HCT116 (cell line): ENCODE measurements around the gene RASGEF1C. TPM values are rescaled to one million over a fixed set of nuclear protein-coding genes. Genes with fewer than 3 reads are reported as not detected.

Experiments
- ATAC-seq: fragments of 200-7000 bp; cut with Tn5 transposase; 2 replicates; pipeline ENCODE4 v1.9.1; 2020; ENCODE audit warnings: mild to moderate bottlenecking, moderate library complexity
- BruUV-seq: library from RNA; stranded (reverse); fragments of 400-500 nt; replicated peaks from 2 replicates; lab custom pipeline; 2021; lab: Mats Ljungman, UMichigan
- CTCF ChIA-PET: fragments of 300-600 bp; sonication (Branson Sonifier 250); formaldehyde crosslinking; loops from one replicate; lab custom pipeline; 2021; ENCODE audit warnings: antibody characterized with exemption; lab: Charles Lee
- POLR2A ChIA-PET: fragments of 300-600, 350-600 bp; sonication (Branson Sonifier 250); formaldehyde crosslinking; loops from one replicate; lab custom pipeline; 2021; ENCODE audit warnings: antibody characterized with exemption; lab: Charles Lee
- RAD21 ChIA-PET, 2 experiments: fragments of 300-600 bp; sonication (Branson Sonifier 250); formaldehyde crosslinking; loops; one replicate each; lab custom pipeline; 2023; ENCODE audit warnings: low total read pairs in 2 of 2; ENCODE audit not compliant: uncharacterized antibody in 2 of 2, unreplicated experiment in 2 of 2, low non-redundant PET in 1 of 2; lab: Charles Lee
- DNase-seq: peaks from one replicate; pipeline ENCODE4 v3.0.0-alpha.2; 2010; ENCODE audit warnings: low read depth, low spot score
- H2AFZ ChIP-seq: fragments of 200-600 bp; shearing (Covaris generic), sonication (generic); 2 replicates; pipeline ENCODE4 v1.6.1; 2017; ENCODE audit warnings: low read depth, mixed run types, mixed read lengths, antibody characterized with exemption, low read length; ENCODE audit not compliant: poor library complexity, severe bottlenecking
- H3K27ac ChIP-seq: 2 replicates; pipeline ENCODE4 v1.5.1; 2012; ENCODE audit warnings: low read depth, low read length
- H3K27me3 ChIP-seq: fragments of 200-600 bp; sonication (generic); 2 replicates; pipeline ENCODE4 v1.6.1; 2016; ENCODE audit warnings: mixed run types, low read length, mixed read lengths; ENCODE audit not compliant: insufficient read depth
- H3K36me3 ChIP-seq, 2 experiments: fragments of 200-500 bp in 1 of 2; fragments of 200-600 bp in 1 of 2; sonication (Bioruptor generic) in 1 of 2; sonication (generic) in 1 of 2; 2 replicates each; pipeline versions ENCODE4 v1.5.1 to v1.6.1; 2014 to 2016; ENCODE audit warnings: low read length in 2 of 2, inconsistent platforms in 1 of 2, mixed read lengths in 1 of 2, mixed run types in 1 of 2; ENCODE audit not compliant: insufficient read depth in 2 of 2, control insufficient read depth in 1 of 2
- H3K4me1 ChIP-seq, 2 experiments: fragments of 200-600 bp in 1 of 2; sonication (generic) in 1 of 2; 2 replicates each; pipeline versions ENCODE4 v1.5.1 to v1.6.1; 2012 to 2017; ENCODE audit warnings: low read length in 2 of 2, inconsistent platforms in 1 of 2, mild to moderate bottlenecking in 1 of 2, mixed read lengths in 1 of 2, mixed run types in 1 of 2, moderate library complexity in 1 of 2; ENCODE audit not compliant: insufficient read depth in 2 of 2, control insufficient read depth in 1 of 2
- H3K4me2 ChIP-seq: fragments of 200-600 bp; sonication (generic); 2 replicates; pipeline ENCODE4 v1.6.1; 2017; ENCODE audit warnings: mixed run types, low read length, mixed read lengths
- H3K4me3 ChIP-seq, 2 experiments: fragments of 200-600 bp in 1 of 2; sonication (generic) in 1 of 2; replicated peaks in 1 of 2; 2 replicates each; pipeline ENCODE4 v1.5.1; 2011 to 2016; ENCODE audit warnings: low read length in 2 of 2, control low read depth in 1 of 2, low read depth in 1 of 2, mild to moderate bottlenecking in 1 of 2, mixed read lengths in 1 of 2, mixed run types in 1 of 2
- H3K79me2 ChIP-seq: fragments of 200-600 bp; sonication (generic); 2 replicates; pipeline ENCODE4 v1.6.1; 2017; ENCODE audit warnings: mild to moderate bottlenecking, mixed run types, low read length, moderate library complexity, mixed read lengths; ENCODE audit not compliant: insufficient read depth
- H3K9ac ChIP-seq: fragments of 200-600 bp; sonication (generic); 2 replicates; pipeline ENCODE4 v1.6.1; 2016; ENCODE audit warnings: low read length, mixed read lengths
- H3K9me2 ChIP-seq: fragments of 200-600 bp; sonication (generic), shearing (Covaris generic); 2 replicates; pipeline ENCODE4 v1.6.1; 2017; ENCODE audit warnings: mixed run types, mild to moderate bottlenecking, moderate library complexity; ENCODE audit not compliant: insufficient read depth
- H3K9me3 ChIP-seq, 2 experiments: fragments of 200-500 bp in 1 of 2; fragments of 200-600 bp in 1 of 2; sonication (Bioruptor generic) in 1 of 2; sonication (generic) in 1 of 2; 2 replicates each; pipeline ENCODE4 v1.6.1; 2014 to 2017; ENCODE audit warnings: low read length in 2 of 2, mixed read lengths in 2 of 2, inconsistent platforms in 1 of 2, low read depth in 1 of 2, mild to moderate bottlenecking in 1 of 2, mixed run types in 1 of 2, moderate library complexity in 1 of 2; ENCODE audit not compliant: control insufficient read depth in 1 of 2, insufficient read depth in 1 of 2
- H4K20me1 ChIP-seq: fragments of 200-600 bp; sonication (generic), shearing (Covaris generic); 2 replicates; pipeline ENCODE4 v1.6.1; 2017; ENCODE audit warnings: mixed run types, mild to moderate bottlenecking, moderate library complexity; ENCODE audit not compliant: insufficient read depth
- CBX3 ChIP-seq: IDR thresholded peaks from 2 replicates; pipeline ENCODE4 v1.6.1; 2012; ENCODE audit warnings: low read depth
- CEBPB ChIP-seq: IDR thresholded peaks from 2 replicates; pipeline ENCODE4 v1.6.1; 2012; ENCODE audit warnings: low read depth
- EGR1 ChIP-seq: IDR thresholded peaks from 2 replicates; pipeline ENCODE4 v1.6.1; 2012; ENCODE audit warnings: low read depth
- EZH2 ChIP-seq: fragments of 200-600 bp; sonication (generic); IDR thresholded peaks from 2 replicates; pipeline ENCODE4 v1.6.1; 2017; ENCODE audit warnings: antibody characterized with exemption, mixed run types
- EZH2phosphoT487 ChIP-seq: fragments of 200-600 bp; IDR thresholded peaks from 2 replicates; pipeline ENCODE4 v1.6.1; 2018; ENCODE audit warnings: antibody characterized with exemption, borderline replicate concordance
- FOSL1 ChIP-seq: IDR thresholded peaks from 2 replicates; pipeline ENCODE4 v1.6.1; 2012; ENCODE audit warnings: low read depth
- JUND ChIP-seq: IDR thresholded peaks from 2 replicates; pipeline ENCODE4 v1.6.1; 2012
- POLR2A ChIP-seq: IDR thresholded peaks from 2 replicates; pipeline ENCODE4 v1.7.0; 2011; ENCODE audit warnings: borderline replicate concordance; ENCODE audit not compliant: insufficient read depth, insufficient read length; ENCODE audit errors: extremely low read depth
- POLR2AphosphoS5 ChIP-seq: IDR thresholded peaks from 2 replicates; pipeline ENCODE4 v1.6.1; 2011; ENCODE audit warnings: mild to moderate bottlenecking, low read depth, low read length, moderate library complexity
- SIN3A ChIP-seq: IDR thresholded peaks from 2 replicates; pipeline ENCODE4 v1.6.1; 2012; ENCODE audit warnings: low read depth
- SP1 ChIP-seq: IDR thresholded peaks from 2 replicates; pipeline ENCODE4 v1.6.1; 2012; ENCODE audit warnings: low read depth
- TCF7L2 ChIP-seq: IDR thresholded peaks from 2 replicates; pipeline ENCODE4 v1.7.0; 2011; ENCODE audit warnings: borderline replicate concordance, inconsistent platforms; ENCODE audit not compliant: insufficient read depth, insufficient read length; ENCODE audit errors: extremely low read depth
- ZNF274 ChIP-seq: fragments of 200-500 bp; sonication (Bioruptor generic); IDR thresholded peaks from 2 replicates; pipeline ENCODE4 v1.6.1; 2014; ENCODE audit warnings: mild to moderate bottlenecking, low read depth, low read length, inconsistent platforms
- intact Hi-C: fragments of 100-400 bp; cut with micrococcal nuclease; formaldehyde crosslinking; loops from 2 replicates; pipeline ENCODE4 v1.10.0; 2022
- total RNA-seq: library from RNA; stranded (reverse); gene quantifications from one replicate; pipeline ENCODE4 v1.2.1, GENCODE V29; 2021; ENCODE audit not compliant: unreplicated experiment
- TF ChIP-seq, protein P1 (sequence below): IDR thresholded peaks from 2 replicates; pipeline ENCODE4 v1.6.1; 2012

Gene RASGEF1C
- total RNA-seq, 1 experiment from 2014 or later: 1.2 TPM

DNA sequence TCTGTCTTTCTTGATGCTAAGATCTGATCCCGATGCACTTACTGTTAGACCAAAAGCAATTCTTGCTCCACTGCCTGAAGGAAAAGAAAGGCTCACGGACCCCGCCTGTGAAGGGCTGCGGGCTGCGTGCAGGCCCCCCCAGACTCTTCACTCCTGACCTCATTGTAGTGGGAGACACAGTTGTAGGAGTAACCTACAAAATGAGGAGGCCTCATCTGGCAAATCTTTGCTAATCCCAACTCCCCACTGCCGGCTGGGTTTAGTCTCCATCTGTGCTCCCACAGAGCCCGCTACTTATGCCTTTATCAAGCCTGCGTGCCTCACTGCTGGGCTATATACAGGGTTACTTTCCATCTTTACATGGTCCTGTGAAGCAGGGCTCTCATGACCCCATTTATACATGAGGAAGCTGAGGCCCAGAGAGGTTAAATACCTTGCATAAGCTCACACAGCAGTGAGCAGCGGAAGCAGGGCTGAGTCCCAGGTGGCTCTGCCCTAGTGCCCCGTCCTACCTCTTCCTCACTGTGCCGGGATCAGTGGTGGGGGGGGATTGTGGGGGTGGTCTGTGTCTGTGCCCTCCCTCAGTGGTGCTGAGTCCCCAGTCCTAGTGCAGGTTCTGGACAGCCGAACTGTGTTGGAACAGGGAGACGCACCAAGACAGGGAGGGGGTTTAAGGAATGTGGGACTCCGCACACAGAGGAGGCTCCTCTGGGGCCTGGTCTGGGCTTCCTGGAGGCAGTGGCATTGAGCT lies 93.5 kb downstream of the RASGEF1C start:
- ChIA-PET POLR2A (no interaction called here), RAD21 (no interaction called here), CTCF (no interaction called here)
- no peak overlapping the region for H3K9ac ChIP-seq
- H3K9me3 ChIP-seq: no peaks in the 10 kb centered on the region
- no peaks in the 10 kb centered on the region for H3K79me2 ChIP-seq
- ATAC-seq (no peak), DNase-seq (no peak)
- no TSS peak for BruUV-seq
- H3K27me3 ChIP-seq: no peaks in the 10 kb centered on the region
- H3K4me3 ChIP-seq: no peak overlapping the region
- H3K27ac ChIP-seq: no peak overlapping the region
- H4K20me1 ChIP-seq: no peaks in the 10 kb centered on the region
- no peak overlapping the region for H3K4me2 ChIP-seq
- no peak overlapping the region for H2AFZ ChIP-seq
- intact Hi-C loops: no loop called here
- TF ChIP-seq EZH2phosphoT487 (no peak), FOSL1 (no peak), SP1 (no peak), POLR2AphosphoS5 (no peak), JUND (no peak), ZNF274 (no peak), EZH2 (no peak)
- H3K4me1 ChIP-seq: peaks cover 0 to 5% of the 10 kb centered on the region in 2 experiments; a peak in 1 of 4 replicates
- no peaks in the 10 kb centered on the region for H3K9me2 ChIP-seq
- no peaks in the 10 kb centered on the region for H3K36me3 ChIP-seq

DNA sequence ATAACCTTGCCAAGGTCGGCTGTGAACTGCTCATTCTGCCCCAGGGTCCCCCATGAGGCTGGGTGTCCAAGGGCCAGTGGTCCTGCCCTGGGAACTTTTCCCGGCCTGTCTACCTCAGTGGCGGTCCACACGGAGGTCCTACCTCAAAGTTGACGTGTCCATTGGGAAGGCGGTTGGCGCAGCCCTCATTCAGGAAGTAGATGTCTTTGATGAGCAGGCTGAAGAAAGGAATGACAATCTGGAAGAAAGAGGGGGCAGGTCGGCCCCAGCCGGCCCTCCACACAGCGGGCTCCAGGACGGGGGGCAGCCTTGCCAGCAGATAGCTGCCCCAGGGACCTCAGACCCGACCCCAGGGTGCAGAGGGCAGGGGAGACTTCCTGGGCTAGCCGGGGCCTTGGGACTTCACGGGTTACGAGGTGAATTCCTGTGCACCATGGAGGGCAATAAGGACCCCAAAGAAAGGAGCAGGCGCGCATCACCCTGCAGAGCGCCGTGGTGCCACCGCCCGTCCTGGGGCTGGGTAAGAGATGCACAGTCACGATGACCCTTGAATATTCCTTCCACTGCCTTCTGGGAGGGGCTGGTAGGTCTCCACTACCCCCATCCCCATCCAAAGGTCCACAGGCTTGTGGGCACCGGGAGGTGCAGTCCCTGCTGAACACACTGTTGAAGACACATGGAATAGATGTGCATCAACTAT lies 94.6 kb downstream of the RASGEF1C start:
- H3K4me1 ChIP-seq: peaks cover 0 to 5% of the 10 kb centered on the region in 2 experiments; a peak in 1 of 4 replicates
- no peaks in the 10 kb centered on the region for H3K9me3 ChIP-seq
- BruUV-seq: no TSS peak
- H3K4me3 ChIP-seq: no peak overlapping the region
- H3K79me2 ChIP-seq: no peaks in the 10 kb centered on the region
- POLR2A ChIA-PET: no interaction called here
- CTCF ChIA-PET: no interaction called here
- H3K4me2 ChIP-seq: no peak overlapping the region
- no peak overlapping the region for H2AFZ ChIP-seq
- H4K20me1 ChIP-seq: no peaks in the 10 kb centered on the region
- RAD21 ChIA-PET: no interaction called here
- no peaks in the 10 kb centered on the region for H3K36me3 ChIP-seq
- ATAC-seq: no peak
- TF ChIP-seq CEBPB: no peak
- TF ChIP-seq SIN3A: no peak
- TF ChIP-seq, protein P1, sequence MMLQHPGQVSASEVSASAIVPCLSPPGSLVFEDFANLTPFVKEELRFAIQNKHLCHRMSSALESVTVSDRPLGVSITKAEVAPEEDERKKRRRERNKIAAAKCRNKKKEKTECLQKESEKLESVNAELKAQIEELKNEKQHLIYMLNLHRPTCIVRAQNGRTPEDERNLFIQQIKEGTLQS: no peak
- no peak for TF ChIP-seq POLR2A
- TF ChIP-seq CBX3: no peak
- no peak for TF ChIP-seq POLR2AphosphoS5
- TF ChIP-seq TCF7L2: no peak
- no peak for TF ChIP-seq EZH2
- no peak for TF ChIP-seq EGR1
- no peak for TF ChIP-seq ZNF274
- no peak overlapping the region for H3K27ac ChIP-seq
- no peaks in the 10 kb centered on the region for H3K27me3 ChIP-seq
- H3K9ac ChIP-seq: no peak overlapping the region
- DNase-seq: no peak
- H3K9me2 ChIP-seq: no peaks in the 10 kb centered on the region
- intact Hi-C loops: no loop called here
